Measurements from ENCODE around the gene IFT25. TPM values are rescaled to one million over a fixed set of nuclear protein-coding genes. Genes with fewer than 3 reads are reported as not detected.
A peak's percentile ranks its signal among the peaks of the same experiment; 100 is the strongest.

The IFT25 gene
- total RNA-seq, 1 donor from 2014 or later, result 29.4 TPM

- FAIRE-seq, result no peak
These were observed 45.8 kb downstream of the IFT25 start for GRCh38 chr1:53899708-53900107.

GRCh38 chr1:53899206-53899628 lies 46.3 kb downstream of the IFT25 start:
- H4K20me1 ChIP-seq (ENCODE audit: insufficient read depth, low read length), result no peaks in the 10 kb centered on the region
- Mint-ChIP-seq H3K27ac (ENCODE audit: unreplicated experiment) (no peak overlapping the region), H3K36me3 (ENCODE audit: low read depth, unreplicated experiment) (peaks cover 1% of the 10 kb centered on the region), H3K4me3 (ENCODE audit: unreplicated experiment) (no peak overlapping the region), H3K9me3 (ENCODE audit: unreplicated experiment) (no peaks in the 10 kb centered on the region), H3K4me1 (ENCODE audit: low read depth, unreplicated experiment) (peaks cover 19% of the 10 kb centered on the region), H3K27me3 (ENCODE audit: low read depth, unreplicated experiment) (peaks cover 5% of the 10 kb centered on the region)
- FAIRE-seq, result no peak
- H3K36me3 ChIP-seq (ENCODE audit: insufficient read depth, low read length), result no peaks in the 10 kb centered on the region
- no peak overlapping the region for H3K4me2 ChIP-seq (ENCODE audit: low read length)
- no peak overlapping the region for H3K9ac ChIP-seq (ENCODE audit: low read length)
- H3K79me2 ChIP-seq (ENCODE audit: insufficient read depth, low read length), result no peaks in the 10 kb centered on the region
- no peak overlapping the region for H3K4me3 ChIP-seq (ENCODE audit: insufficient read depth, low read depth, low read length)
- no peaks in the 10 kb centered on the region for H3K27me3 ChIP-seq (ENCODE audit: insufficient read depth, low read length)
- no peak overlapping the region for H3K27ac ChIP-seq (ENCODE audit: low read depth, low read length)
- H2AFZ ChIP-seq (ENCODE audit: low read depth, low read length), result no peak overlapping the region
- TF ChIP-seq CTCF (IDR thresholded peaks at IDR 0.05; ENCODE audit: insufficient read depth, low read depth, low read length) (no peak), EZH2 (IDR thresholded peaks at IDR 0.05; ENCODE audit: insufficient read depth, low read length) (no peak)
- H3K9me3 ChIP-seq (ENCODE audit: insufficient read depth, low read depth, low read length), result no peaks in the 10 kb centered on the region
- peaks cover 5% of the 10 kb centered on the region for H3K4me1 ChIP-seq (ENCODE audit: insufficient read depth, low read length)
- DNase-seq (ENCODE audit: low read depth), result peak; percentile 86

More at GRCh38 chr1:53899708-53900107, 45.8 kb downstream of the IFT25 start:
- no peak overlapping the region for H3K27ac Mint-ChIP-seq (ENCODE audit: unreplicated experiment)
- DNase-seq (ENCODE audit: low read depth), result no peak
- no peak overlapping the region for H3K4me3 Mint-ChIP-seq (ENCODE audit: unreplicated experiment)
- H3K36me3 ChIP-seq (ENCODE audit: insufficient read depth, low read length), result no peaks in the 10 kb centered on the region
- peaks cover 1% of the 10 kb centered on the region for H3K36me3 Mint-ChIP-seq (ENCODE audit: low read depth, unreplicated experiment)
- no peak for TF ChIP-seq CTCF (IDR thresholded peaks at IDR 0.05; ENCODE audit: insufficient read depth, low read depth, low read length)
- no peak for TF ChIP-seq EZH2 (IDR thresholded peaks at IDR 0.05; ENCODE audit: insufficient read depth, low read length)
- no peaks in the 10 kb centered on the region for H3K27me3 ChIP-seq (ENCODE audit: insufficient read depth, low read length)
- no peaks in the 10 kb centered on the region for H3K9me3 ChIP-seq (ENCODE audit: insufficient read depth, low read depth, low read length)
- no peak overlapping the region for H3K27ac ChIP-seq (ENCODE audit: low read depth, low read length)
- peaks cover 19% of the 10 kb centered on the region for H3K4me1 Mint-ChIP-seq (ENCODE audit: low read depth, unreplicated experiment)
- H3K4me2 ChIP-seq (ENCODE audit: low read length), result no peak overlapping the region
- H3K79me2 ChIP-seq (ENCODE audit: insufficient read depth, low read length), result no peaks in the 10 kb centered on the region
- H3K9me3 Mint-ChIP-seq (ENCODE audit: unreplicated experiment), result no peaks in the 10 kb centered on the region
- H3K27me3 Mint-ChIP-seq (ENCODE audit: low read depth, unreplicated experiment), result peaks cover 3% of the 10 kb centered on the region
- no peak overlapping the region for H3K9ac ChIP-seq (ENCODE audit: low read length)
- peaks cover 5% of the 10 kb centered on the region for H3K4me1 ChIP-seq (ENCODE audit: insufficient read depth, low read length)
- H4K20me1 ChIP-seq (ENCODE audit: insufficient read depth, low read length), result no peaks in the 10 kb centered on the region
- no peak overlapping the region for H3K4me3 ChIP-seq (ENCODE audit: insufficient read depth, low read depth, low read length)
- H2AFZ ChIP-seq (ENCODE audit: low read depth, low read length), result no peak overlapping the region

GRCh38 chr1:53896635-53897229 lies 48.8 kb downstream of the IFT25 start:
- Histone ChIP-seq H3K27ac (ENCODE audit: low read depth, low read length) (no peak overlapping the region), H3K79me2 (ENCODE audit: insufficient read depth, low read length) (no peaks in the 10 kb centered on the region), H2AFZ (ENCODE audit: low read depth, low read length) (peak overlapping the region; percentile 14), H3K4me1 (ENCODE audit: insufficient read depth, low read length) (peaks cover 5% of the 10 kb centered on the region), H3K4me2 (ENCODE audit: low read length) (peak overlapping the region; percentile 47), H3K4me3 (ENCODE audit: insufficient read depth, low read depth, low read length) (no peak overlapping the region), H3K9me3 (ENCODE audit: insufficient read depth, low read depth, low read length) (no peaks in the 10 kb centered on the region), H3K36me3 (ENCODE audit: insufficient read depth, low read length) (no peaks in the 10 kb centered on the region), H4K20me1 (ENCODE audit: insufficient read depth, low read length) (no peaks in the 10 kb centered on the region), H3K27me3 (ENCODE audit: insufficient read depth, low read length) (no peaks in the 10 kb centered on the region), H3K9ac (ENCODE audit: low read length) (no peak overlapping the region)
- Mint-ChIP-seq H3K27me3 (ENCODE audit: low read depth, unreplicated experiment) (peaks cover 7% of the 10 kb centered on the region), H3K9me3 (ENCODE audit: unreplicated experiment) (peaks cover 3% of the 10 kb centered on the region), H3K4me3 (ENCODE audit: unreplicated experiment) (no peak overlapping the region), H3K36me3 (ENCODE audit: low read depth, unreplicated experiment) (peaks cover 1% of the 10 kb centered on the region), H3K27ac (ENCODE audit: unreplicated experiment) (peak overlapping the region; percentile 65), H3K4me1 (ENCODE audit: low read depth, unreplicated experiment) (peaks cover 12% of the 10 kb centered on the region)
- peak; percentile 54 for FAIRE-seq
- no peak for TF ChIP-seq EZH2 (IDR thresholded peaks at IDR 0.05; ENCODE audit: insufficient read depth, low read length)
- no peak for TF ChIP-seq CTCF (IDR thresholded peaks at IDR 0.05; ENCODE audit: insufficient read depth, low read depth, low read length)
- peak; percentile 82 for DNase-seq (ENCODE audit: low read depth)

All from astrocyte (in vitro differentiated cells and primary cell).